ENCODE results near the gene GPR39.

DNA sequence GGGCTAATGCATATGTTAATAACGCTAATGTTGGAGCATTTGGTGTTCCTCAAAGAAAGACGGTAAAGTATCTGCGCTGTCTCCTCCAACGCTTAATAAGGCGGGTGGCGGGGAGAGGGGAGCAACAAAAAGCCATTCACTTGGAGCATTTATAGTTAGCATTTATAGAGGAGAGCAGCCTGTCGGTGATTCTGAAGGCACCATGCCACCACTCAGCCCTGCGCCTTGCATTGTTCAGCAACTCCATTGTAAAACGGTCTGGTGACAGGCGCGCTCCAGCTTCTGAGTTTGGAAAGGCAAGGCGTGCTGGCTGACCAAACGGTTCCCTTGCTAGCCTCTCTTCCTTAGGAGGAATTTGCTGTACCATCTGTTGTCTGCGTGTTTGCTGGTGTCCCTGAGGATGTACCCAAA lies 169.5 kb downstream of the GPR39 start:
- TF ChIP-seq, protein P1, sequence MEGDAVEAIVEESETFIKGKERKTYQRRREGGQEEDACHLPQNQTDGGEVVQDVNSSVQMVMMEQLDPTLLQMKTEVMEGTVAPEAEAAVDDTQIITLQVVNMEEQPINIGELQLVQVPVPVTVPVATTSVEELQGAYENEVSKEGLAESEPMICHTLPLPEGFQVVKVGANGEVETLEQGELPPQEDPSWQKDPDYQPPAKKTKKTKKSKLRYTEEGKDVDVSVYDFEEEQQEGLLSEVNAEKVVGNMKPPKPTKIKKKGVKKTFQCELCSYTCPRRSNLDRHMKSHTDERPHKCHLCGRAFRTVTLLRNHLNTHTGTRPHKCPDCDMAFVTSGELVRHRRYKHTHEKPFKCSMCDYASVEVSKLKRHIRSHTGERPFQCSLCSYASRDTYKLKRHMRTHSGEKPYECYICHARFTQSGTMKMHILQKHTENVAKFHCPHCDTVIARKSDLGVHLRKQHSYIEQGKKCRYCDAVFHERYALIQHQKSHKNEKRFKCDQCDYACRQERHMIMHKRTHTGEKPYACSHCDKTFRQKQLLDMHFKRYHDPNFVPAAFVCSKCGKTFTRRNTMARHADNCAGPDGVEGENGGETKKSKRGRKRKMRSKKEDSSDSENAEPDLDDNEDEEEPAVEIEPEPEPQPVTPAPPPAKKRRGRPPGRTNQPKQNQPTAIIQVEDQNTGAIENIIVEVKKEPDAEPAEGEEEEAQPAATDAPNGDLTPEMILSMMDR (IDR thresholded peaks at IDR 0.05) = no peak
- no peak for TF ChIP-seq POLR2A (IDR thresholded peaks at IDR 0.05)

Data from esophagus squamous epithelium (tissue), 4 donors.